ENCODE results near the gene PLCB1. TPM values are rescaled to one million over a fixed set of nuclear protein-coding genes. Genes with fewer than 3 reads are reported as not detected.

Gene PLCB1
- total and polyA plus RNA-seq, 10 of the 15 experiments (the other 5 are each of a cell fraction or from before 2014, with no cell fraction given) = 0.05 to 5.3 (median 0.17) TPM; not detected in 1

DNA sequence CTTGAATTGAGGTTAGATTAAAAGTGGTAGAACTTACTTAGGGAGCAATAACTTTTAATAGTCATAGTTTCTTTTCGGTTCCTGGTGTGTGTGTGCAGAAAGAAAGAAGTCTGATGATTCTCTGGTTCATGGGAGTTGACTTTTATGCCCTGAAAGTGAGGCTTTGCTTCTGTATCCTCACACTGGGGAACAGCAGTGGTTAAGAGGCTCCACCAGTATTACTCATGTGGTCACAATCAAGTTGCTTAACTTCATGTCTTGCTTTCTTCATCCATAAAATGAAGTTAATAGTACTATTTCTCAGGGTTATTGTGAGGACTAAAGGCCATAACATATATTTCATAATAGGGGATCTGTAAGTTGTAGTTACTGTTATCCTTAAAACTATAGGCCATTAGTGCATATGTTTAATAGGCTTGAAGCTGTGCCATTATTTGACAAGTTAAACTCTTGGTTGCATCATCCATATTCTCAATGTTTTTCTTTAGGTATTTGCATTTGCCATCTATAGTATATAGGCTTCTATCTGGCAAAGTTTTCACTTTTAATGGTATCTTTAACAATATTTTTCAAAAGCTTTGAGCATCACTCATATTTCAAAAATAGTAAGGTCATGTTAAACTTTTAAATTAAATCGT, 262.4 kb downstream of the PLCB1 start (continued):
- TF ChIP-seq, protein P1, sequence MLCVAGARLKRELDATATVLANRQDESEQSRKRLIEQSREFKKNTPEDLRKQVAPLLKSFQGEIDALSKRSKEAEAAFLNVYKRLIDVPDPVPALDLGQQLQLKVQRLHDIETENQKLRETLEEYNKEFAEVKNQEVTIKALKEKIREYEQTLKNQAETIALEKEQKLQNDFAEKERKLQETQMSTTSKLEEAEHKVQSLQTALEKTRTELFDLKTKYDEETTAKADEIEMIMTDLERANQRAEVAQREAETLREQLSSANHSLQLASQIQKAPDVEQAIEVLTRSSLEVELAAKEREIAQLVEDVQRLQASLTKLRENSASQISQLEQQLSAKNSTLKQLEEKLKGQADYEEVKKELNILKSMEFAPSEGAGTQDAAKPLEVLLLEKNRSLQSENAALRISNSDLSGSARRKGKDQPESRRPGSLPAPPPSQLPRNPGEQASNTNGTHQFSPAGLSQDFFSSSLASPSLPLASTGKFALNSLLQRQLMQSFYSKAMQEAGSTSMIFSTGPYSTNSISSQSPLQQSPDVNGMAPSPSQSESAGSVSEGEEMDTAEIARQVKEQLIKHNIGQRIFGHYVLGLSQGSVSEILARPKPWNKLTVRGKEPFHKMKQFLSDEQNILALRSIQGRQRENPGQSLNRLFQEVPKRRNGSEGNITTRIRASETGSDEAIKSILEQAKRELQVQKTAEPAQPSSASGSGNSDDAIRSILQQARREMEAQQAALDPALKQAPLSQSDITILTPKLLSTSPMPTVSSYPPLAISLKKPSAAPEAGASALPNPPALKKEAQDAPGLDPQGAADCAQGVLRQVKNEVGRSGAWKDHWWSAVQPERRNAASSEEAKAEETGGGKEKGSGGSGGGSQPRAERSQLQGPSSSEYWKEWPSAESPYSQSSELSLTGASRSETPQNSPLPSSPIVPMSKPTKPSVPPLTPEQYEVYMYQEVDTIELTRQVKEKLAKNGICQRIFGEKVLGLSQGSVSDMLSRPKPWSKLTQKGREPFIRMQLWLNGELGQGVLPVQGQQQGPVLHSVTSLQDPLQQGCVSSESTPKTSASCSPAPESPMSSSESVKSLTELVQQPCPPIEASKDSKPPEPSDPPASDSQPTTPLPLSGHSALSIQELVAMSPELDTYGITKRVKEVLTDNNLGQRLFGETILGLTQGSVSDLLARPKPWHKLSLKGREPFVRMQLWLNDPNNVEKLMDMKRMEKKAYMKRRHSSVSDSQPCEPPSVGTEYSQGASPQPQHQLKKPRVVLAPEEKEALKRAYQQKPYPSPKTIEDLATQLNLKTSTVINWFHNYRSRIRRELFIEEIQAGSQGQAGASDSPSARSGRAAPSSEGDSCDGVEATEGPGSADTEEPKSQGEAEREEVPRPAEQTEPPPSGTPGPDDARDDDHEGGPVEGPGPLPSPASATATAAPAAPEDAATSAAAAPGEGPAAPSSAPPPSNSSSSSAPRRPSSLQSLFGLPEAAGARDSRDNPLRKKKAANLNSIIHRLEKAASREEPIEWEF (IDR thresholded peaks at IDR 0.05; ENCODE audit: insufficient replicate concordance, low read depth, low read length) = peak; percentile 41
- no peak for TF ChIP-seq YBX1 (IDR thresholded peaks at IDR 0.05)
- TF ChIP-seq RAD51 (IDR thresholded peaks at IDR 0.05) = no peak
- TF ChIP-seq SMAD1 (IDR thresholded peaks at IDR 0.05; ENCODE audit: low read depth, partially characterized antibody) = peak; percentile 25
- TF ChIP-seq EGR1 (IDR thresholded peaks at IDR 0.05; ENCODE audit: borderline replicate concordance in 1 of 2, low read depth in 2 of 2, low read length in 2 of 2) = no peak
- TF ChIP-seq SRF (IDR thresholded peaks at IDR 0.05; ENCODE audit: low read depth in 2 of 2, low read length in 2 of 2) = no peak
- TF ChIP-seq ZNF622 (IDR thresholded peaks at IDR 0.05) = no peak
- peak; percentile 63; the same call in 1 of the 2 replicates for TF ChIP-seq BCL11A (IDR thresholded peaks at IDR 0.05; ENCODE audit: low read depth, low read length)
- TF ChIP-seq TCF7 (IDR thresholded peaks at IDR 0.05; ENCODE audit: borderline replicate concordance) = no peak
- TF ChIP-seq ETV6 (conservative IDR thresholded peaks at IDR 0.05 in 1 of 2, IDR thresholded peaks at IDR 0.05 in 1 of 2; ENCODE audit: borderline replicate concordance in 1 of 2, low read depth in 1 of 2) = peak in 1 of 2 experiments; percentile 29; a peak in 1 of 4 replicates
- peak; percentile 51 for TF ChIP-seq MEF2B (IDR thresholded peaks at IDR 0.05; ENCODE audit: partially characterized antibody, poor library complexity, severe bottlenecking)
- TF ChIP-seq IKZF2 (IDR thresholded peaks at IDR 0.05) = peak; percentile 64 to 65; a peak in 3 of 4 replicates
- TF ChIP-seq PML (IDR thresholded peaks at IDR 0.05; ENCODE audit: low read length) = no peak
- peak; percentile 52; the same call in 1 of the 2 replicates for TF ChIP-seq IRF4 (IDR thresholded peaks at IDR 0.05; ENCODE audit: low read depth, low read length)
- no peak for TF ChIP-seq SPI1 (IDR thresholded peaks at IDR 0.05; ENCODE audit: borderline replicate concordance, insufficient read depth, low read depth, low read length)
- no peak for TF ChIP-seq ZNF217 (IDR thresholded peaks at IDR 0.05)
- TF ChIP-seq, protein P2, sequence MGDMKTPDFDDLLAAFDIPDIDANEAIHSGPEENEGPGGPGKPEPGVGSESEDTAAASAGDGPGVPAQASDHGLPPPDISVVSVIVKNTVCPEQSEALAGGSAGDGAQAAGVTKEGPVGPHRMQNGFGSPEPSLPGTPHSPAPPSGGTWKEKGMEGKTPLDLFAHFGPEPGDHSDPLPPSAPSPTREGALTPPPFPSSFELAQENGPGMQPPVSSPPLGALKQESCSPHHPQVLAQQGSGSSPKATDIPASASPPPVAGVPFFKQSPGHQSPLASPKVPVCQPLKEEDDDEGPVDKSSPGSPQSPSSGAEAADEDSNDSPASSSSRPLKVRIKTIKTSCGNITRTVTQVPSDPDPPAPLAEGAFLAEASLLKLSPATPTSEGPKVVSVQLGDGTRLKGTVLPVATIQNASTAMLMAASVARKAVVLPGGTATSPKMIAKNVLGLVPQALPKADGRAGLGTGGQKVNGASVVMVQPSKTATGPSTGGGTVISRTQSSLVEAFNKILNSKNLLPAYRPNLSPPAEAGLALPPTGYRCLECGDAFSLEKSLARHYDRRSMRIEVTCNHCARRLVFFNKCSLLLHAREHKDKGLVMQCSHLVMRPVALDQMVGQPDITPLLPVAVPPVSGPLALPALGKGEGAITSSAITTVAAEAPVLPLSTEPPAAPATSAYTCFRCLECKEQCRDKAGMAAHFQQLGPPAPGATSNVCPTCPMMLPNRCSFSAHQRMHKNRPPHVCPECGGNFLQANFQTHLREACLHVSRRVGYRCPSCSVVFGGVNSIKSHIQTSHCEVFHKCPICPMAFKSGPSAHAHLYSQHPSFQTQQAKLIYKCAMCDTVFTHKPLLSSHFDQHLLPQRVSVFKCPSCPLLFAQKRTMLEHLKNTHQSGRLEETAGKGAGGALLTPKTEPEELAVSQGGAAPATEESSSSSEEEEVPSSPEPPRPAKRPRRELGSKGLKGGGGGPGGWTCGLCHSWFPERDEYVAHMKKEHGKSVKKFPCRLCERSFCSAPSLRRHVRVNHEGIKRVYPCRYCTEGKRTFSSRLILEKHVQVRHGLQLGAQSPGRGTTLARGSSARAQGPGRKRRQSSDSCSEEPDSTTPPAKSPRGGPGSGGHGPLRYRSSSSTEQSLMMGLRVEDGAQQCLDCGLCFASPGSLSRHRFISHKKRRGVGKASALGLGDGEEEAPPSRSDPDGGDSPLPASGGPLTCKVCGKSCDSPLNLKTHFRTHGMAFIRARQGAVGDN (IDR thresholded peaks at IDR 0.05) = no peak
- TF ChIP-seq FOS (IDR thresholded peaks at IDR 0.05; ENCODE audit: borderline replicate concordance, extremely low read depth, insufficient read length) = no peak
- peak in 1 of 2 experiments; percentile 41; a peak in 2 of 4 replicates for TF ChIP-seq EP300 (IDR thresholded peaks at IDR 0.05; ENCODE audit: borderline replicate concordance in 1 of 2, control insufficient read depth in 1 of 2, low read depth in 2 of 2, low read length in 2 of 2)
